Gastrocnemius medialis (tissue), 4 donors: ENCODE measurements around the gene IFNA1.

ENCODE experiments used
- CTCF ChIP-seq, 5 experiments: fragments of 450-650 bp in 3 of 5; fragments of 200-600 bp in 2 of 5; sonication (generic) in 2 of 5; IDR thresholded peaks in 4 of 5; conservative IDR thresholded peaks in 1 of 5; 1 replicate in 4 of 5; 2 replicates in 1 of 5; pipeline ENCODE4 v1.5.1; 2016 to 2019; ENCODE audit warnings: antibody characterized with exemption in 5 of 5, mild to moderate bottlenecking in 3 of 5, moderate library complexity in 3 of 5
- POLR2A ChIP-seq, 2 donors: fragments of 450-650 bp; IDR thresholded peaks; one replicate each; pipeline ENCODE4 v1.6.1; 2017; ENCODE audit warnings: antibody characterized with exemption in 2 of 2, mild to moderate bottlenecking in 2 of 2, moderate library complexity in 2 of 2

GRCh38 chr9:21465859-21466518 lies 25.8 kb downstream of the IFNA1 start:
- TF ChIP-seq CTCF (IDR thresholded peaks at IDR 0.05 in 4 of 5, conservative IDR thresholded peaks at IDR 0.05 in 1 of 5) (peak in 2 of 5 experiments; percentile 27 to 47), POLR2A (IDR thresholded peaks at IDR 0.05) (no peak)
